ENCODE results near the gene VASH2.

DNA sequence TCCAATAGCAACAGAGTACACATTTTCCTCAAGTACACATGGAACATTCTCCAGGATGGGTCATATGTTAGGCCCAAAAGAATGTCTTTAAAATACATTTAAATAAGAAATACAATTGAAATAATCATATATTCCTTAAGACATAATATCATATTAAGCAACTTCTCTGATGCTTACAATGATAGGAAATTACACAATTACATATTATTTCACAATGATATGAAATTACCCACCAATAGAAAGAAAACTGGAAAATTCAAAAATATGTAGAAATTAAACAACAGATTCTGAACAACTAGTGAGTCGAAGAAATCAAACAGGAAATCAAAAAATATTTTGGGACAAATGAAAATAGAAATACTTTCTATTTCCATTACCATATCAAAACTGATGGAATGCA, 46.7 kb upstream of the VASH2 start:
- TF ChIP-seq YY1 (IDR thresholded peaks at IDR 0.05; ENCODE audit: insufficient read depth, insufficient read length) (no peak), ZNF274 (IDR thresholded peaks at IDR 0.05; ENCODE audit: low read depth, low read length) (no peak)
